Type B pancreatic cell (in vitro differentiated cells): ENCODE results near the gene HYCC1. TPM values are rescaled to one million over a fixed set of nuclear protein-coding genes. Genes with fewer than 3 reads are reported as not detected.

Experiments used
- DNase-seq: peaks from one replicate; pipeline ENCODE4 v3.0.0; 2021; ENCODE audit warnings: mixed read lengths; ENCODE audit not compliant: unreplicated experiment; ENCODE audit errors: extremely low spot score
- H3K27ac Mint-ChIP-seq: 2 replicates; pipeline ENCODE4 v1.8.0; 2021; ENCODE audit warnings: mild to moderate bottlenecking, mixed read lengths
- H3K27me3 Mint-ChIP-seq: 2 replicates; pipeline ENCODE4 v1.8.0; 2021; ENCODE audit warnings: mixed read lengths
- H3K36me3 Mint-ChIP-seq: 2 replicates; pipeline ENCODE4 v1.8.0; 2021; ENCODE audit warnings: mixed read lengths
- H3K4me1 Mint-ChIP-seq: one replicate; pipeline ENCODE4 v1.8.0; 2021; ENCODE audit warnings: mixed read lengths; ENCODE audit not compliant: unreplicated experiment
- H3K4me3 Mint-ChIP-seq: 2 replicates; pipeline ENCODE4 v1.8.0; 2021; ENCODE audit warnings: mild to moderate bottlenecking, mixed read lengths
- H3K9me3 Mint-ChIP-seq: 2 replicates; pipeline ENCODE4 v1.8.0; 2021; ENCODE audit warnings: mixed read lengths
- total RNA-seq: library from RNA; stranded (reverse); gene quantifications from 2 replicates; pipeline ENCODE4 v1.2.1, GENCODE V29; 2021; ENCODE audit warnings: low replicate concordance
- TF ChIP-seq, protein P1 (sequence below): fragments of 200-600 bp; sonication (generic); conservative IDR thresholded peaks from 2 replicates; pipeline ENCODE4 v1.5.0; 2021; ENCODE audit warnings: antibody characterized with exemption, mild to moderate bottlenecking

HYCC1 gene
- total RNA-seq, 1 donor from 2014 or later: 26.7 TPM

DNA sequence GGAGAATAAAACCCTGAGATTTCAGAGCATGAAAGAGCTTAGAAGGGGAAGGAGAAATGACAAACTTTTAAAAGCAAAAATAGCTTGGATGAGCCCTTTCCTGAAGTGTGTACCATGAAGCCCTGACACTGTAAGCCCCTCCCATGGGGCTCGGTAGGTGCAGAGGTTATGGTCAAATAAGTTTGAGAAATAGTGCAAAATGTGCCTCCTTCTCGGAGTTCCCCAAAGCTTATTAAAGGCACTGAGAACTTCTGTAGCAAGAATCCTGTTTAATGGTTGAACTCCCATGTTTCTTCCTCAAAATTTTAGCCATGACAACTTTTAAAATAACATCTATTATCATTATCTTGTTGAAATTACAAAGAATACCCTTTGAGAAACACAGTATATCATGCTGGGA lies 10.5 kb upstream of the HYCC1 start:
- H3K27me3 Mint-ChIP-seq: peaks cover 3% of the 10 kb centered on the region
- H3K27ac Mint-ChIP-seq: no peak overlapping the region
- TF ChIP-seq, protein P1, sequence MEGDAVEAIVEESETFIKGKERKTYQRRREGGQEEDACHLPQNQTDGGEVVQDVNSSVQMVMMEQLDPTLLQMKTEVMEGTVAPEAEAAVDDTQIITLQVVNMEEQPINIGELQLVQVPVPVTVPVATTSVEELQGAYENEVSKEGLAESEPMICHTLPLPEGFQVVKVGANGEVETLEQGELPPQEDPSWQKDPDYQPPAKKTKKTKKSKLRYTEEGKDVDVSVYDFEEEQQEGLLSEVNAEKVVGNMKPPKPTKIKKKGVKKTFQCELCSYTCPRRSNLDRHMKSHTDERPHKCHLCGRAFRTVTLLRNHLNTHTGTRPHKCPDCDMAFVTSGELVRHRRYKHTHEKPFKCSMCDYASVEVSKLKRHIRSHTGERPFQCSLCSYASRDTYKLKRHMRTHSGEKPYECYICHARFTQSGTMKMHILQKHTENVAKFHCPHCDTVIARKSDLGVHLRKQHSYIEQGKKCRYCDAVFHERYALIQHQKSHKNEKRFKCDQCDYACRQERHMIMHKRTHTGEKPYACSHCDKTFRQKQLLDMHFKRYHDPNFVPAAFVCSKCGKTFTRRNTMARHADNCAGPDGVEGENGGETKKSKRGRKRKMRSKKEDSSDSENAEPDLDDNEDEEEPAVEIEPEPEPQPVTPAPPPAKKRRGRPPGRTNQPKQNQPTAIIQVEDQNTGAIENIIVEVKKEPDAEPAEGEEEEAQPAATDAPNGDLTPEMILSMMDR: no peak
- no peak overlapping the region for H3K4me3 Mint-ChIP-seq
- H3K36me3 Mint-ChIP-seq: no peaks in the 10 kb centered on the region
- peaks cover 11% of the 10 kb centered on the region for H3K4me1 Mint-ChIP-seq
- DNase-seq: no peak
- H3K9me3 Mint-ChIP-seq: peaks cover 9% of the 10 kb centered on the region

- DNase-seq: no peak
These were observed 8.9 kb upstream of the HYCC1 start for GRCh38 chr7:23022851-23023250.

DNA sequence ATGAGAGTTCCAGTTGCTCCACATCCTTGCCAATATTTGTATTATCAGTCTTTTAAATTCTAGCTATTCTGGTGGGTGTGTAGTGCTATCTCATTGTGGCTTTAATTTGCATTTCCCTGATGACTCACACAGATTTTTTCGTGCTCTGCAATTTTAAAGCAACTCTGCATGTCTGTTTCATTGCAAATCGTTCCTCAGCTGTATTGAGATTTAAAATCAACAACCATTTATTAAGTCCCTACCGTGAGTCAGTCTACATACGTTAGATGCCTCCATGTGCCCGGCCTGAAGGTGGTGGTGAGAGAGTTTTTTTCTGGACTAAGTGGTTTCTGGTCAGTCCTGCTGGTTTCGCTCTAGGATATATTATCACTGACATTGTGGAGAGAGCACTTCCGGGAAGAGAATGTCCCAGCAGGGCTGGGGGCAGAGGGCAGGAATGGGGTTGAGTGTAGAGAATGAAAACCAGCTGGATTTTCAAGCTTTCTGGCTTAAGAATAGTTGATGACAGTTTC lies 8.4 kb upstream of the HYCC1 start:
- Mint-ChIP-seq H3K36me3 (no peaks in the 10 kb centered on the region), H3K27me3 (peaks cover 3% of the 10 kb centered on the region), H3K4me3 (peak overlapping the region; percentile 70), H3K9me3 (peaks cover 9% of the 10 kb centered on the region), H3K4me1 (peaks cover 15% of the 10 kb centered on the region), H3K27ac (peak overlapping the region; percentile 91)
- DNase-seq: no peak
- TF ChIP-seq, protein P1: no peak

More at GRCh38 chr7:23022851-23023250, 8.9 kb upstream of the HYCC1 start:
- H3K27ac Mint-ChIP-seq: peak overlapping the region; percentile 91
- H3K4me1 Mint-ChIP-seq: peaks cover 15% of the 10 kb centered on the region
- peaks cover 9% of the 10 kb centered on the region for H3K9me3 Mint-ChIP-seq
- TF ChIP-seq, protein P1: no peak
- H3K4me3 Mint-ChIP-seq: peak overlapping the region; percentile 70
- no peaks in the 10 kb centered on the region for H3K36me3 Mint-ChIP-seq
- H3K27me3 Mint-ChIP-seq: peaks cover 3% of the 10 kb centered on the region

DNA sequence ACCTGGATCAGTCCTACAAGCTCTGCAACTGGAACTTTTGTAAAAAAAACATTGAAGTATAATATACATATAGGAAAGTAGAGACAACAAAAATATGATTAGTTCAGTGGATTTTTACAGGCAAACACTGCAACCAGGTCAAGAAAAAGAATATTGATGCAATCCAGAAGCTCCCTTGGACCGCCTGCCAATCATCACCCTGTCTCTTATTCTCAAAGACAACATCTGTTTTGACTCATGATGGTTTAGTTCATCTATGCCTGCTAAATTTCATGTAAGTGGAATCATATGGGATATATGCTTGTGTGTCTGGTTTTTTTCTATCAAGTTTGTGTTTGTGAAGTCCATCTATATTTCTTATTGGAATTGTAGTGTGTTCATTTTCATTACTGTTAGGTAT lies 7.7 kb upstream of the HYCC1 start:
- Mint-ChIP-seq H3K4me1 (peaks cover 15% of the 10 kb centered on the region), H3K27me3 (peaks cover 3% of the 10 kb centered on the region), H3K9me3 (peaks cover 9% of the 10 kb centered on the region), H3K36me3 (no peaks in the 10 kb centered on the region), H3K27ac (peak overlapping the region; percentile 91), H3K4me3 (no peak overlapping the region)
- DNase-seq: no peak
- TF ChIP-seq, protein P1: no peak

- H3K27me3 Mint-ChIP-seq: peaks cover 3% of the 10 kb centered on the region
- no peak overlapping the region for H3K4me3 Mint-ChIP-seq
- peak overlapping the region; percentile 91 for H3K27ac Mint-ChIP-seq
- TF ChIP-seq, protein P1: no peak
- no peaks in the 10 kb centered on the region for H3K36me3 Mint-ChIP-seq
- peaks cover 15% of the 10 kb centered on the region for H3K4me1 Mint-ChIP-seq
- no peak for DNase-seq
- H3K9me3 Mint-ChIP-seq: peaks cover 9% of the 10 kb centered on the region
These were observed 6.9 kb upstream of the HYCC1 start for GRCh38 chr7:23020742-23021401.
